ENCODE results near the gene CSTPP1.

GRCh38 chr11:47002390-47002789, 65.8 kb downstream of the CSTPP1 start:
- TF ChIP-seq EZH2 (IDR thresholded peaks at IDR 0.05; ENCODE audit: low read length, missing control alignments), result no peak
- no peak for TF ChIP-seq CTCF (conservative IDR thresholded peaks at IDR 0.05 in 1 of 2, IDR thresholded peaks at IDR 0.05 in 1 of 2; ENCODE audit: low read depth in 1 of 2, low read length in 2 of 2)
